GM19468 (cell line): ENCODE measurements around the gene OR56B4.
"Not testable (repeated sequence)": the region's sequence is repeated elsewhere in the genome, so short reads cannot be mapped to it uniquely, and the experiment has no call there.

Experiments used
- ATAC-seq: cut with Tn5 transposase; IDR thresholded peaks from one replicate; pipeline ENCODE4 v1.9.1; 2021; ENCODE audit warnings: mild to moderate bottlenecking, moderate library complexity, moderate number of reproducible peaks; ENCODE audit not compliant: unreplicated experiment; ENCODE audit errors: extremely low read depth

The OR56B4 gene, protein sequence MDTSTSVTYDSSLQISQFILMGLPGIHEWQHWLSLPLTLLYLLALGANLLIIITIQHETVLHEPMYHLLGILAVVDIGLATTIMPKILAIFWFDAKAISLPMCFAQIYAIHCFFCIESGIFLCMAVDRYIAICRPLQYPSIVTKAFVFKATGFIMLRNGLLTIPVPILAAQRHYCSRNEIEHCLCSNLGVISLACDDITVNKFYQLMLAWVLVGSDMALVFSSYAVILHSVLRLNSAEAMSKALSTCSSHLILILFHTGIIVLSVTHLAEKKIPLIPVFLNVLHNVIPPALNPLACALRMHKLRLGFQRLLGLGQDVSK

DNA sequence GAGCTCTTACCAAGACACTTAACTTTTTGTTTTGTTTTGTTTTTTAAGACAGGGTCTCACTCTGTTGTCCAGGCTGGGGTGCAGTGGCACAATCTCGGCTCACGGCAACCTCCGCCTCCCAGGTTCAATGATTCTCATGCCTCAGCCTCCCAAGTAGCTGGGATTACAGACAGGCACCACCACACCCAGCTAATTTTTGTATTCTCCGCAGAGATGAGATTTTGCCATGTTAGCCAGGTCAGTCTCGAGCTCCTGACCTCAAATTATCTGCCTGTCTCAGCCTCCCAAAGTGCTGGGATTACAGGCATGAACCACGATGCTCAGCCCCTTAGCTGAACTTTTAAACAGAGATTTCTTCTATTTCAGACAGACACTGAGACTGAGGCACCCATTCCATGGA, at the start of gene OR56B4:
Gene OR56B4, plus strand, starts transcription at position 301 of the 400 bp plus-strand sequence. Its CDS starts 95 bp downstream, at position 396.
- not testable (repeated sequence) for ATAC-seq

DNA sequence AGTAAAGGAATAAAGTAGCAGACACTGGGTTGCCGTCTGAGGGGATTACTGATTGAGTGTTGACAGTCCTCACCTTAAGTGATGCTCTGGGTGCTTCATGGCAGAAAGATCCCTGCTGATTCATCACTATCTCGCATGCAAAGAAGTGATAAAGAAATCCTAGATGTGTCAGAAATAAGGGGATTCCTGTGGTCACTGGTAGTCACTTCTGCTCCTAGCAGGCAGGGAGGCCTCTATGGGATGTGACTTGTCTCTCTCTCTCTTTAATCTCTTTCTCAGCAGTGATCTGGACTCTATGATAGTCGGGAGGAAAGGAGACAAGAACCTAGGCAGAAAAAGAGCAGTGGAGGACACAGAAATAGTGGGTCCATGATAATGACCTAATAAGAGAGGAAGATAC, 46.0 kb upstream of the OR56B4 start:
- ATAC-seq: no peak

DNA sequence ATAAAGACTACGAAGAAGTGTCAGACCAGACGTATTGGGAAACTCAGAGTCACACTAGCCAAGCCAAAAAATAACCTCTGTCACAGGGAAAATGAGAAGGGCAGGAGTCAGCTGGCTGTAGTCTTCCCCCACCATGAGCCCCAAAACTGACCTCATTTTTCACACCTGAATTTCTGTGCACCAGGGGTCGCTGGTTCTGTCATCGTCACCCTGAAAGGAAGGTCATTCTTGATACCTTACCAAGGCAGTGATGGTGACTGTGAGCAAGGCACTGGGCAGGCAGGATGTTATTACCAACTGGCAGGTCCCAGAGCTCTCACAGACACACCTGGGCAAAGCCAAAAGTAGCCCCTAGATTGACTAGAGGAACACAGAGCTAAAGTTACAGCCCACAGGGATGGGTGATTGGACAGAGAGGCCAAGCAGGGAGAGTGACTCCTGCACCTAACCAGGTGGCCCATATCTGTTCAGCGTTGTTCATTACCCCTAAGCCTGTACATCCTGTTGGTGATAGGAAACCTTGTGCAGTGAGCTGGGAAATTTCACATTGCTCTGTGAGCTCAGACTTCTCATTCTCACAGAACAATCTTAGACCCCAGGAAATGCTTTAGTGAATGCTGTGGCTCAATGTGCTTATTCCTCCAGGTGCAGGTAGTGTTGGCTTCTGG, 44.7 kb upstream of the OR56B4 start:
- peak; percentile 17 for ATAC-seq

DNA sequence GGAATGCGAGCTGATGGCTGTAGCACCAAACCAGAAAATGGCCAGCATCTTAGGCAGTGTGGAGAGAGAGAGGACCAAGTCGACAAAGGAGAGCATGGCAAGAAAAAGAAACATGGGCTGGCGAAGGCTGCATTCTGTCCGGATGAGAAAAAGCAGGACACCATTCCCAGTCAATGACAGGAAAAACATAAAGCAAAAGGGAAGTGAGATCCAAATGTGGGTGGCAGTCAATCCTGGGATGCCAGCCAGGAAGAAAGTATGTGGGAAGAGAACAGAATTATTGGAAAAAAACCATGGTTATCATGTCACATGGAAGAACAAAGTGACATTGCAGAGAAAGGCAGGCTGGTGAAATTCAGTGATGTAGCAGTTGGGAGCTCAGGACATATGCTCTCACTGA, 40.0 kb upstream of the OR56B4 start:
- no peak for ATAC-seq

DNA sequence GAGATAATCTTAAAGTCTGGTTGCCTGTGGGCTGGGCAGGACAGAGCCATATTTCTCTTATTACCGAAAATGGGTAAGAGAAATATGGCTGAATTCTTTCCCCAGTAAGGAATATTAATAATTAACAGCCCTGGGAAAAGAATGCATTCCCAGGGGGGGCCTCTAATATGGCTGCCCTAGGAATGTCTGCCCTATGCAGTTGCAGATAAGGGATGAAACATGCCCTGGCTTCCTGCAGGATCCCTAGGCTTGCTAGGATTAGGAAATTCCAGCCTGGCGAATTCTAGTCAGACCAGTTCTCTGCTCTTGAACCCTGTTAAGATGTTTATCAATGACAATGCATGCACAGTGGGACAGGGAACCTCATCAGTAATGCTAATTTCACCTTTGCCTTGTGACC, 31.0 kb upstream of the OR56B4 start:
- not testable (repeated sequence) for ATAC-seq

DNA sequence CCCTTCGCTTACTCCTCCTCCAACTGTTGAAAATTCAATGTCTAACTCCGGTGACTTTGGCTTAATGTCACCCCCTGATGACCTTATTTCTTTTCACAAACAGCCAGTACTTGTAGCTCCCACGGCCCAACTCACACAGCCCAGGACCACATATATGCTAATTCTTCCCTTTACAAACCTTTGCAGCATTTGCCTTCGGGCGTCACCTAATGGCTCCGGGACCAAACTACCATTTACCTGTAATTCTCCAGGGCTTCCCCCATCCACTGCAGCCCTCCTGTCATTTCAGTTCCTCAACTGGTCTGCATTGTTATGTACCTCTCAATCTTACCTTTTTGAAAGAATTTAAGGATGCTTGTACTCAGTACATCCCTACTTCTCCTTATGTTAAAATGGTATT, 29.8 kb upstream of the OR56B4 start:
- no peak for ATAC-seq

DNA sequence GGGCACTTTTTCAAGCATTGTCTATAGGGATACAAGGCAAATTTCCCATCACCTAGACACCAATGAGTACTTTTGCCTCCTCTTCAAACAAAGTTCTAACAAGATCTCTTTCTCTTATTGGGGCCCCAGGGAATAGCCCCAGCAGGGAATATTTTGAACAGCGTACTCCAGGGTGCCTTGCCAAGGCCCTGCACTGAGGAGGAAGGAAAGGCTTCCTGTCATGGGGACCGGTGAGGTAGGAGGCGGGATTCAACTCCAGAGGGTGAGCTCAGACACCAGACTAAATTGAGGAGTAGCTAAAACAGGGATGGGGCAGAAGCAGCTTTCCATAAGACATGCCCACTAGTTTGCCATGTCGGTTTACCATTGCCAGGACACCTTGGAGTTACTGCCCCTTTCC, 28.0 kb upstream of the OR56B4 start:
- ATAC-seq: no peak

DNA sequence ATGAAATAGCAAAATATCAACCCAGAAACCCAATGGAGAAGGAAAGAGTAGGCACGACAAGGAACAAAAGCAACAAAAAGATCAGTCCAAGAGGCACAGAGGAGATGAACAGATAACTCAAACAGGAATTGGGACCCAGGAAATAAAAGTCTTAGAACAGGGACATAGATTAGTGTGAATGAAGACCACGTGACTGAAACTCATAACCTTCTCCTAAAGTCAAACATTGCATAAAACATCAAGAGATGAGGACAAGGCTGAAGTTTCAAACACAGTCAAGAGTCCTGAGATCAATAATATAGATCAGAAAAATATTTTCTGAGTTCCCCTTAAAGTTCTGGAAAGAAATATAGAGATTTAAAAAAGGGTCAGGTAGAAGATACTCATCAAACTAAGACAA, 24.4 kb upstream of the OR56B4 start:
- ATAC-seq: no peak

DNA sequence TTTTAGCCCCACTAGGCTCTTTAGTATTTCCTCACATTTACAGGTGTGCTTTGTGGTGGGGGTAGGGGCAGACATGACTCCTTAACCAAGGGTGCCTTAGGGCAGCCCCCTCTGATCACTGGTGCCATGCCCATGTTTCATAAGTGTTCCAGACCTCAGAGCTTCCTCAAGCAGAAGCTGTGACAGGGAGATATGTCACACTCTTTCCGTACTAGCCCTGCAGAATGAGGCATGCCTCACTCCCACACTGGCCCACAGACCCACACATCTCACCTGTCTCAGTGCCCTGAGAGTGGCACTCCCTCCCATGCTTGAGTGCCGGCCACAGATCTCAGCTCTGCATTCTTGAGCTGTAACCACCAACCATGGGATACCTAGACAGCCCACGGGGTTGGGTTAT, 22.9 kb upstream of the OR56B4 start:
- no peak for ATAC-seq

DNA sequence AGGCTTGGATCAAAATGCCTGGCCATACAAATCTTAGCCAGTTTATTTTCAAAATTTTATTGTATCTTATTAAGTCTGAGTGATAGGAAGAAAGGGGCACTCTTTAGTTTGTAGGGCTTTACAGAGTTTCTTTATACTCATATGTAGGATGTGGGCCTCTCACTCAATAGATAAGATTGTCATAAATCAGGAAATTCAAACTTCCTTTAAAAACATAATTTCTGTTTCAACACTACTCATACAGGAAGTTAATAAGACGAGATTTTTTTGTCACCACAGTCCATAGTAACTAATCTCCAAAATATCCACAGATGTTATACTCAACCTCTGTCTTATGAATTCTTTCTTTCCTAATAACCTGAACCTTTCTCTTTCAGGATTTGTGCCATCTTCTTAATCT, 13.3 kb upstream of the OR56B4 start:
- ATAC-seq: no peak

DNA sequence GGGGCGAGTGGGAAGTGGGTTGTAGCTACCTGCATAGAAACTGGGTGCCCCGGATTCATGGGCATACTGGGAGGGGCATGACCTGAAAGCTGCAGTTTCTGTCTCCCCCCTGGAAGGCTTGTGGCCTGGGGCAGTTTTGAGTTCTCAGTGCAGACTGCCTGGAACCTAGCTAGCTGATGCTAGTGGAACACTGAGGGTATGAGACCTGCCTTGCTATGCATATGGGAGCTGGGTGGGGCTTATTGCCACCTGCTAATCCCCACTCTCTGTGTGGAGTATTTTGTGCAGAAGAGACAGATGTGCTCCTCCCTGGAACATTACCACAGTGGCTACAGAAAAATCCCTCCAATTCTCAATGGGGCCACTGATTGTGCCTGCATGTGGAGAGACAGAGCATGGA, 11.7 kb upstream of the OR56B4 start:
- no peak for ATAC-seq

DNA sequence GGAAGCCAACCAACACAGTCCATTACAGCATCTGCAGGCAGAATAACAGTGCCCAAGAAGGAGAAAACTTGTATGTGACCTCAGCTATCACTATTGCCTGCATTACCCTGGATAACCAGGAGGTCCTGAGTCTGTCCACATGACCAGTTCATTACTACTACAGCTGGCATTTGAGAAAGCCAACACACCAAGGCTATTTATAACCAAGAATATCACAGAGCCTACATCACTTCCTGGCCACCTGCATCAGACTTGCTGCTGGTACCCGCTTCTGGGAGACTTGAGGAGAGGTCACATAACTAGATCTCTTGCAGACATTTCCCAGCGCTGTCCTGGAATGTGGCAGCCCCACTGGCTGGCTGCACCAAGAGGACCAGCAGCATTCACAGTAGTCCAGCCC, 11.1 kb upstream of the OR56B4 start:
- ATAC-seq: no peak

DNA sequence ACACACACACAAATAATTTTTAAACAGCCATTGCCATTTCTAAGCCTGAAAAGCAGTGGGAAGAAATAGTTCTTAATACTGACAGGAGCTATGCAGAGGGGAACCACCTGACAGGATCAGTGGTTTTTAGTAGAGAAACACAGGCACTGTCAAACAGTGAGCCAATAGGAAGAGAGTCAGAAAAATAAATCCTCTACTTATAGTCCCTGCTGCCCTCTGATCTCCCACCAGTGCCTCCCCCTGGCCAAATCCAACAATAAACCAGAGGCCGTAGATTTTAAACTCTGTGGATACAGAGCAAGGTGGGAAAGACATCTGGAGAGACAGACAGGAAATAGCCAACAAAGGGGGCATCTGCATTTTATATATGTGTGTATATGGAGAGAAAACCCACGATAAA, 7.9 kb upstream of the OR56B4 start:
- ATAC-seq: no peak

DNA sequence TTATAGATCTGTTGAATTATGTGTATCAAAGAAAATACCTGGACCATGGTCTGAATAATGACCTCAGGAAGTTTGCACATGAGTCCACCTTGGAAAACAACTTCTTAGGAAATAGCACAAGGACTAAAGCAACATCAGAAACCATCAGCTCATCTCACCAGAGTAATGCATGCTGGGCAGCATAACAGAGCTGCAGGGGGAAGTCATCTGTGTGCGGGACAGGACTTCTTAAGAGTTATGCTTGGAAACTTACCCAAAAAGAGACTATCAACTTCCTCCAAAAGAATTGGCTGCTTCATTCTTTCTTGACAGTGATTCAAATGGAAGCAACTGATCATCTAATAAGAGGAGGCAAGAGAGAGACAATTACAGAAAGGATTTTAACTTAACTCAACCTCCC, 2.5 kb downstream of the OR56B4 start:
- ATAC-seq: no peak

DNA sequence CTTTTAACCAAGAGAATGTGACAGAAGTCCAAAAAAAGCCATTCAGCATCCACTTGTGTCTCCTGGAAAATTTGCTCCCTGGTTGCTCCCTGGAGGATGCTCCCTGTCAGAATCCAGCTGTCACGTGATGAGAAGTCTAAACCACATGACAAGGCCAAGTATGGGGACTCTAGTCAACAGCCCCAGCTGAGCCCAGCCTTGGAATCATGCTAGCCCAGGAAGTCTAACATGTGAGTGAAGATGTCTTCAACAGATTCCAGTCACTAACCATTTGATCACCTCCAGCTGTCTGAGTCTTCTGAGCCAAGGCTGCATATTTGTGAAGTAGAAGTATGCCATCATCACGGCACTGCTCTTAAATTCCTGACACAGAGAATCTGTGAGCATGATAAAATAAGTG, 4.2 kb downstream of the OR56B4 start:
- no peak for ATAC-seq

DNA sequence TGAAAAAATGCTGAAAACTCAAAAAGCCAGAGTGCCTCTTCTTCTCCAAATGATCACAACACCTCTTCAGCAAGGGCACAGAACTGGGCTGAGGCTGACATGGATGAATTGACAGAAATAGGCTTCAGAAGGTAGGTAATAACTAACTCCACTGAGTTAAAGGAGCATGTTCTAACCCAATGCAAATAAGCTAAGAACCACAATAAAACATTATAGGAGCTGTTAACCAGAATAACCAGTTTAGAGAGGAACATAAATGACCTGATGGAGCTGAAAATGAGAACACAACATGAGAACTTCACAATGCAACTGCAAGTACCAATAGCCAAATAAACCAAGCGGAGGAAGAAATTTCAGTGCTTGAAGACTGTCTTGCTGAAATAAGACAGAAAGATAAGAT, 9.2 kb downstream of the OR56B4 start:
- no peak for ATAC-seq

DNA sequence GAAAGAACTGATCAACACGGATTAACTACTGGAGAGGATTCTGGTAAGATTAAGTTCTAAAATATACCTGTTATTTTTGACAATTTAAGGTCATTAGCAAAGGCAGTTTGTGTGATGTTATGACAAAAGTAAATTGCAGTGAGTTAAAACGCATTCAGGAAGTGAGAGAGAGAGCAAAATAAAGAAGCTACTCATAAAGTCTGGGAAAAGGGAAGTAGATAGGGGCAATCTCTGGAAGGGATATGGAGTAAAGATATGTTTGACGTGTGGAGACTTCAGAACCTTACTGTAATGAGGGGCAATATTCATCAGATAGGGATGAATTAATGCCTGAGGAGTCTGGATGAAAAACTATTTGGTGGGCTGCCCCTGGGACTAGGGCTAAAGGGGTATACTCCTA, 16.8 kb downstream of the OR56B4 start:
- no peak for ATAC-seq

DNA sequence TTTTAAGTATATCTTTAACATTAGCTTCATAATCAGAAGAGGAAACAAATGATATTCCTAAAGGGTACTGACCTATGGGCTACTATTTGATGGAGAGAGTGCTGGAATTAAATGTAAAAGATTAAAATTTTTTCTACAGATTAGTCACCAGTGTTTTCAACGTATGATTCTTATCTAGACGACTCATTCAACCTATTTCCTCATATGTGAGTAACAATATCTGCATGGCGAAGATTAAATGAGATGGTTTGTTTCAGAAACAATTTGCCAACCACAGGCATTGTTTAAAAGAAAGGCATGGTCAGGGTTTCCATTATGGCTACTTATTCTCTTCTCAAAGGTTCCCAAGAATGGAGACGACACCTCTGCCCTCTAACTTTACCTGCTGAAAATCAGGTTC, 20.4 kb downstream of the OR56B4 start:
- ATAC-seq: no peak

DNA sequence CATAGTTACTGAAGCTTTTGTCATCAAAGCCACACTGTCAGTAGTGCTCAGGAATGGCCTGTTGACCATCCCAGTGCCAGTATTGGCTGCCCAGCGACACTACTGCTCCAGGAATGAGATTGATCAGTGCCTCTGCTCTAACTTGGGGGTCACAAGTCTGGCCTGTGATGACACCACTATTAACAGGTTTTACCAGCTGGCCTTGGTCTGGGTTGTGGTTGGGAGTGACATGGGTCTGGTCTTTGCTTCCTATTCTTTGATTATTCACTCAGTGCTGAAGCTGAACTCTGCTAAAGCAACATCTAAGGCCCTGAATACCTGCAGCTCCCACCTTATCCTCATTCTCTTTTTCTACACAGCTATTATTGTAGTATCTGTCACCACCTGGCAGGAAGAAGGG, 21.5 kb downstream of the OR56B4 start:
- no peak for ATAC-seq

DNA sequence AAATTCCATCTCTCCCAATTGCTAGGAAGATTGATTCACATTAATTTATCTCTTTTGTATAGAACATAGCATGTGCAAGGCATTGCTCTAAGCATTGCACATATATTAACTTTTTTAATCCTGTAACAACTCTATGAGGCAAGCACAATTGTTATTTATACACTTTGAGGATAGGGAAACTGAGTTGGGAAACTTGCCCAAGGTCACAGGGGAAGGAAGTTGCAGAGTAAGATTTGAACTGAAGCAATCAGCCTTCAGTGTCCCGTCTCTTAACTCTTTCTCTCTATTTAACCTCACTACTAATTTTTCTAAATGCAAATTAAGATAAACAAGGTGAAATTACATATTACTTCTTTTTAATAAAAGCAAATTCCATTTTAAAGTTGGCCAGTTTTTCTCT, 22.2 kb downstream of the OR56B4 start:
- no peak for ATAC-seq

DNA sequence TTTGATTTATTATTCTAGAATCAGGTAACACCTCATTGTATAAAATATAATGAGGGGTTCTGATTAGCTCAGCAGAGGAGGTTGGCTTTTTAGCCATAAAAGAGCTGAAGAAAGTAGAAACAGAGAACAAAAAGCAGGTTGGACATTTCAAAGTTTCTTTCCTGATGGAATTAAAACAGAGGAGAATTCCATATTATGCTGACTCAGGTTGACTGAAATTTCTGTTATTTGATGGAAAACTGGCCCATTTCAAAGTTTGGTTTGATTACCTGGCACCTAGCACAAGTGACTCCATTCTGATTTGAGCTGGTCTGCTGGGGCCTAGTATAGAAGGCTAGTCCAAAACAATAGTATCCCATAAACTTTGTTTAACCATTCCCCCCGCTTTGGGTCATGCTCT, 24.9 kb downstream of the OR56B4 start:
- ATAC-seq: no peak

DNA sequence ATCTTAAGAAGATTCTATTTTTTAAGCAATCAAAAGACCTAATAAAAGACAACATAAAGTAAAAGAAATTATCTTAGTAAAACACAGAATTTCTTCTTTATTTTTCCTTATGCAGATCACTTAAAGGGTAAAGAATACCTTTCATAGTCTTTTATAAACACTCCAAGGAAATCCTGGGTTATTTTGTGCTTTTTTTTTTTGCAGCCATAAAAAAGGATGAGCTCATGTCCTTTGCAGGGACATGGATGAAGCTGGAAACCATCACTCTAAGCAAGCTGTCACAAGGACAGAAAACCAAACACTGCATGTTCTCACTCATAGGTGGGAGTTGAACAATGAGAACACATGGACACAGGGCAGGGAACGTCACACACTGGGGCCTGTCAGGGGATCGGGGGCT, 28.5 kb downstream of the OR56B4 start:
- ATAC-seq: not testable (repeated sequence)
